Smooth muscle cell (in vitro differentiated cells): ENCODE measurements around the gene PRPF40B. TPM values are rescaled to one million over a fixed set of nuclear protein-coding genes. Genes with fewer than 3 reads are reported as not detected.
A peak's percentile ranks its signal among the peaks of the same experiment; 100 is the strongest.

Source experiments
- DNase-seq: peaks from one replicate; lab custom pipeline; 2025; ENCODE audit not compliant: unreplicated experiment; lab: John Stamatoyannopoulos, UW
- H2AFZ ChIP-seq: fragments of 200-600 bp; sonication (generic); 2 replicates; pipeline ENCODE4 v1.6.0; 2016; ENCODE audit warnings: antibody characterized with exemption, low read depth, mild to moderate bottlenecking
- H3F3A ChIP-seq: fragments of 200-600 bp; sonication (generic); 2 replicates; pipeline ENCODE4 v1.6.0; 2017; ENCODE audit warnings: antibody characterized with exemption, low read depth
- H3K27ac ChIP-seq: fragments of 200-600 bp; sonication (generic); 2 replicates; pipeline ENCODE4 v1.5.1; 2016; ENCODE audit warnings: low read depth, mild to moderate bottlenecking
- H3K27me3 ChIP-seq: fragments of 200-600 bp; sonication (generic); 2 replicates; pipeline ENCODE4 v1.6.1; 2016; ENCODE audit warnings: low read depth, mild to moderate bottlenecking
- H3K36me3 ChIP-seq: fragments of 200-600 bp; sonication (generic); 2 replicates; pipeline ENCODE4 v1.5.1; 2016; ENCODE audit warnings: low read depth
- H3K4me1 ChIP-seq: fragments of 200-600 bp; sonication (generic); 2 replicates; pipeline ENCODE4 v1.5.1; 2016; ENCODE audit warnings: low read depth
- H3K4me2 ChIP-seq: fragments of 200-600 bp; sonication (generic); 2 replicates; pipeline ENCODE4 v1.6.0; 2016; ENCODE audit warnings: mild to moderate bottlenecking
- H3K4me3 ChIP-seq: fragments of 200-600 bp; sonication (generic); 2 replicates; pipeline ENCODE4 v1.5.1; 2016; ENCODE audit warnings: mild to moderate bottlenecking
- H3K79me2 ChIP-seq: fragments of 200-600 bp; sonication (generic); 2 replicates; pipeline ENCODE4 v1.6.0; 2016; ENCODE audit warnings: low read depth, mild to moderate bottlenecking
- H3K9ac ChIP-seq: fragments of 200-600 bp; sonication (generic); 2 replicates; pipeline ENCODE4 v1.6.0; 2016; ENCODE audit warnings: low read depth
- H3K9me3 ChIP-seq: fragments of 200-600 bp; sonication (generic); replicated peaks from 2 replicates; pipeline ENCODE4 v1.5.1; 2016; ENCODE audit warnings: low read depth
- H4K20me1 ChIP-seq: fragments of 200-600 bp; sonication (generic); 2 replicates; pipeline ENCODE4 v1.6.0; 2016; ENCODE audit warnings: low read depth
- CTCF ChIP-seq: fragments of 200-600 bp; sonication (generic); IDR thresholded peaks from 2 replicates; pipeline ENCODE4 v1.5.1; 2017; ENCODE audit warnings: borderline replicate concordance, mild to moderate bottlenecking, antibody characterized with exemption; ENCODE audit not compliant: insufficient read depth, poor library complexity, severe bottlenecking
- WGBS: methylation state at CpG from one replicate; pipeline ENCODE4 v1.1.7; 2016; ENCODE audit warnings: low lambda C conversion rate; 5-methylcytosine and 5-hydroxymethylcytosine counted together
- polyA plus RNA-seq: library from polyadenylated mRNA; unstranded; fragments of >200 nt; fragmentation: Nextera tagmentation; extraction: Ambion mirVana; gene quantifications from 2 replicates; pipeline ENCODE4 v1.2.1, GENCODE V29; 2016
- total RNA-seq: library from RNA; depleted of rRNA; stranded (reverse); fragments of >200 nt; gene quantifications from 2 replicates; pipeline ENCODE4 v1.2.3, GENCODE V29; 2014

PRPF40B gene
- total and polyA plus RNA-seq, 2 experiments from 2014 or later: 6.2 to 19.8 TPM

- H3K9me3 ChIP-seq: no peaks in the 10 kb centered on the region
- H3K4me2 ChIP-seq: no peak overlapping the region
- H3F3A ChIP-seq: peaks cover 16% of the 10 kb centered on the region
- H3K36me3 ChIP-seq: no peaks in the 10 kb centered on the region
- H3K27ac ChIP-seq: peak overlapping the region; percentile 84
- H3K79me2 ChIP-seq: no peaks in the 10 kb centered on the region
- DNase-seq: no peak
- no peak overlapping the region for H3K4me3 ChIP-seq
- H3K27me3 ChIP-seq: no peaks in the 10 kb centered on the region
- TF ChIP-seq CTCF: no peak
- no peak overlapping the region for H3K9ac ChIP-seq
- no peaks in the 10 kb centered on the region for H3K4me1 ChIP-seq
- WGBS: 87% methylated on average over 7 of the region's 7 CpGs
- no peak overlapping the region for H2AFZ ChIP-seq
- no peaks in the 10 kb centered on the region for H4K20me1 ChIP-seq
Observed at GRCh38 chr12:49643135-49643534, 19.8 kb downstream of the PRPF40B start.

- peaks cover 16% of the 10 kb centered on the region for H3F3A ChIP-seq
Observed at GRCh38 chr12:49643961-49644619, 20.7 kb downstream of the PRPF40B start.

GRCh38 chr12:49644620-49644994 lies 21.2 kb downstream of the PRPF40B start:
- H3K36me3 ChIP-seq: no peaks in the 10 kb centered on the region
- H4K20me1 ChIP-seq: no peaks in the 10 kb centered on the region
- no peaks in the 10 kb centered on the region for H3K79me2 ChIP-seq
- peak overlapping the region; percentile 84 for H3K27ac ChIP-seq
- peaks cover 16% of the 10 kb centered on the region for H3F3A ChIP-seq
- H3K9me3 ChIP-seq: no peaks in the 10 kb centered on the region
- WGBS: 20% methylated on average over 2 of the region's 2 CpGs
- no peaks in the 10 kb centered on the region for H3K27me3 ChIP-seq
- H2AFZ ChIP-seq: no peak overlapping the region
- DNase-seq: peak; percentile 13
- no peak overlapping the region for H3K4me2 ChIP-seq
- H3K9ac ChIP-seq: no peak overlapping the region
- TF ChIP-seq CTCF: peak; percentile 94
- H3K4me1 ChIP-seq: no peaks in the 10 kb centered on the region
- no peak overlapping the region for H3K4me3 ChIP-seq

More at GRCh38 chr12:49643961-49644619, 20.7 kb downstream of the PRPF40B start:
- H2AFZ ChIP-seq: no peak overlapping the region
- TF ChIP-seq CTCF: no peak
- no peaks in the 10 kb centered on the region for H3K36me3 ChIP-seq
- DNase-seq: no peak
- no peaks in the 10 kb centered on the region for H3K79me2 ChIP-seq
- H3K9ac ChIP-seq: no peak overlapping the region
- H3K4me1 ChIP-seq: no peaks in the 10 kb centered on the region
- no peak overlapping the region for H3K4me2 ChIP-seq
- 79% methylated on average over 10 of the region's 10 CpGs for WGBS
- H3K27me3 ChIP-seq: no peaks in the 10 kb centered on the region
- no peaks in the 10 kb centered on the region for H3K9me3 ChIP-seq
- no peak overlapping the region for H3K4me3 ChIP-seq
- H3K27ac ChIP-seq: peak overlapping the region; percentile 84
- no peaks in the 10 kb centered on the region for H4K20me1 ChIP-seq
